DMS 273 (cell line): ENCODE measurements around the gene FFAR3.
"Not testable (repeated sequence)": the region's sequence is repeated elsewhere in the genome, so short reads cannot be mapped to it uniquely, and the experiment has no call there.

Experiments used
- DNase-seq: peaks from one replicate; lab custom pipeline; 2025; ENCODE audit not compliant: unreplicated experiment; lab: John Stamatoyannopoulos, UW

FFAR3 gene

GRCh38 chr19:35349614-35350521 is 8.4 kb upstream of the FFAR3 start:
- DNase-seq: no peak

- no peak for DNase-seq
These were observed 7.7 kb upstream of the FFAR3 start for GRCh38 chr19:35350591-35350990.

- no peak for DNase-seq
These were observed 6.7 kb upstream of the FFAR3 start for GRCh38 chr19:35351411-35352176.

- no peak for DNase-seq
These were observed 6.1 kb upstream of the FFAR3 start for GRCh38 chr19:35352177-35352447.

GRCh38 chr19:35352448-35353304 is 5.6 kb upstream of the FFAR3 start:
- peak; percentile 87 for DNase-seq

- DNase-seq: no peak
These were observed 4.6 kb upstream of the FFAR3 start for GRCh38 chr19:35353635-35354034.

GRCh38 chr19:35354898-35355297 is 3.4 kb upstream of the FFAR3 start:
- no peak for DNase-seq

- DNase-seq: no peak
These were observed 2.3 kb upstream of the FFAR3 start for GRCh38 chr19:35355791-35356460.

- not testable (repeated sequence) for DNase-seq
These were observed 574 bp downstream of the FFAR3 start for GRCh38 chr19:35358834-35359233.

GRCh38 chr19:35359395-35359794 is 1.1 kb downstream of the FFAR3 start:
- not testable (repeated sequence) for DNase-seq

GRCh38 chr19:35360081-35360480 is 1.8 kb downstream of the FFAR3 start:
- not testable (repeated sequence) for DNase-seq

- DNase-seq: no peak
These were observed 2.7 kb downstream of the FFAR3 start for GRCh38 chr19:35360880-35361420.

GRCh38 chr19:35362261-35363000 is 4.2 kb downstream of the FFAR3 start:
- no peak for DNase-seq

GRCh38 chr19:35363001-35363590 is 4.8 kb downstream of the FFAR3 start:
- DNase-seq: no peak

- no peak for DNase-seq
These were observed 5.6 kb downstream of the FFAR3 start for GRCh38 chr19:35363711-35364425.

GRCh38 chr19:35365303-35365702 is 7.0 kb downstream of the FFAR3 start:
- DNase-seq: no peak

GRCh38 chr19:35368378-35368777 is 10.1 kb downstream of the FFAR3 start:
- DNase-seq: no peak

- DNase-seq: no peak
These were observed 11.3 kb downstream of the FFAR3 start for GRCh38 chr19:35369522-35369921.

- no peak for DNase-seq
These were observed 12.5 kb downstream of the FFAR3 start, which contains the start of gene GPR42 for GRCh38 chr19:35370722-35371121. Gene GPR42 (plus strand): TSS chr19:35371068. CDS start chr19:35371360, 292 bp downstream.
